Trophoblast cell (in vitro differentiated cells and primary cell): ENCODE data around the gene KLHL11.
A peak's percentile ranks its signal among the peaks of the same experiment; 100 is the strongest.

Source experiments
- DNase-seq, 2 donors: peaks; one replicate each; pipeline ENCODE4 v3.0.0-alpha.2; 2016
- H2AFZ ChIP-seq: 2 replicates; pipeline ENCODE4 v1.6.1; 2013; ENCODE audit warnings: low read length, moderate library complexity, mild to moderate bottlenecking; ENCODE audit not compliant: insufficient read depth, poor library complexity
- H2AK5ac ChIP-seq: 2 replicates; pipeline ENCODE4 v1.6.1; 2013; ENCODE audit warnings: mild to moderate bottlenecking, low read length
- H2BK120ac ChIP-seq: 2 replicates; pipeline ENCODE4 v1.6.1; 2013; ENCODE audit warnings: low read length, mild to moderate bottlenecking, moderate library complexity; ENCODE audit not compliant: insufficient read depth, poor library complexity
- H2BK12ac ChIP-seq: 2 replicates; pipeline ENCODE4 v1.6.1; 2013; ENCODE audit warnings: mild to moderate bottlenecking, low read length, moderate library complexity
- H2BK5ac ChIP-seq: 2 replicates; pipeline ENCODE4 v1.6.1; 2013; ENCODE audit warnings: low read length, low read depth, moderate library complexity, mild to moderate bottlenecking; ENCODE audit not compliant: poor library complexity
- H3K14ac ChIP-seq: 2 replicates; pipeline ENCODE4 v1.6.1; 2013; ENCODE audit warnings: mild to moderate bottlenecking, low read length
- H3K18ac ChIP-seq: 2 replicates; pipeline ENCODE4 v1.6.1; 2013; ENCODE audit warnings: mild to moderate bottlenecking, low read length
- H3K23ac ChIP-seq: 2 replicates; pipeline ENCODE4 v1.6.1; 2013; ENCODE audit warnings: low read length
- H3K27ac ChIP-seq: 2 replicates; pipeline ENCODE4 v1.5.1; 2013; ENCODE audit warnings: low read depth, mild to moderate bottlenecking, inconsistent platforms, low read length, moderate library complexity
- H3K27me3 ChIP-seq: 2 replicates; pipeline ENCODE4 v1.6.1; 2013; ENCODE audit warnings: inconsistent platforms, mild to moderate bottlenecking, low read length, moderate library complexity; ENCODE audit not compliant: insufficient read depth
- H3K36me3 ChIP-seq, 2 experiments: 1 replicate in 1 of 2; 2 replicates in 1 of 2; pipeline ENCODE4 v1.6.1; 2013; ENCODE audit warnings: low read length in 2 of 2, mild to moderate bottlenecking in 2 of 2, moderate library complexity in 1 of 2; ENCODE audit not compliant: insufficient read depth in 2 of 2, control insufficient read depth in 1 of 2
- H3K4ac ChIP-seq: 2 replicates; pipeline ENCODE4 v1.6.1; 2013; ENCODE audit warnings: low read depth, mild to moderate bottlenecking, low read length, moderate library complexity
- H3K4me1 ChIP-seq, 2 experiments: 1 replicate in 1 of 2; 2 replicates in 1 of 2; pipeline ENCODE4 v1.6.1; 2013; ENCODE audit warnings: low read length in 2 of 2, mild to moderate bottlenecking in 2 of 2, moderate library complexity in 1 of 2; ENCODE audit not compliant: insufficient read depth in 2 of 2, control insufficient read depth in 1 of 2
- H3K4me2 ChIP-seq: 2 replicates; pipeline ENCODE4 v1.6.1; 2013; ENCODE audit warnings: inconsistent platforms, mild to moderate bottlenecking, low read length, moderate library complexity
- H3K4me3 ChIP-seq: 2 replicates; pipeline ENCODE4 v1.5.1; 2013; ENCODE audit warnings: mild to moderate bottlenecking, low read depth, low read length, inconsistent platforms
- H3K79me1 ChIP-seq: one replicate; pipeline ENCODE4 v1.6.1; 2013; ENCODE audit warnings: low read length
- H3K79me2 ChIP-seq: 2 replicates; pipeline ENCODE4 v1.6.1; 2013; ENCODE audit warnings: low read length, mild to moderate bottlenecking; ENCODE audit not compliant: control insufficient read depth, insufficient read depth, poor library complexity
- H3K9ac ChIP-seq: 2 replicates; pipeline ENCODE4 v1.6.1; 2013; ENCODE audit warnings: mild to moderate bottlenecking, low read length
- H3K9me3 ChIP-seq: 2 replicates; pipeline ENCODE4 v1.6.1; 2013; ENCODE audit warnings: low read depth, mild to moderate bottlenecking, control low read depth, inconsistent platforms, low read length; ENCODE audit not compliant: insufficient read depth
- H4K12ac ChIP-seq: 2 replicates; pipeline ENCODE4 v1.6.1; 2013; ENCODE audit warnings: low read depth, mild to moderate bottlenecking, low read length, moderate library complexity
- H4K8ac ChIP-seq: 2 replicates; pipeline ENCODE4 v1.6.1; 2013; ENCODE audit warnings: low read depth, mild to moderate bottlenecking, low read length, moderate library complexity
- H4K91ac ChIP-seq: one replicate; pipeline ENCODE4 v1.6.1; 2013; ENCODE audit warnings: low read depth, mild to moderate bottlenecking, low read length, moderate library complexity
- WGBS: extraction: QIAGEN DNeasy Blood & Tissue Kit; methylation state at CpG from one replicate; pipeline ENCODE4 v1.1.7; 2013; ENCODE audit warnings: missing lambda C conversion rate; ENCODE audit not compliant: insufficient read length, insufficient coverage; ENCODE audit errors: extremely low coverage; 5-methylcytosine and 5-hydroxymethylcytosine counted together

The KLHL11 gene

GRCh38 chr17:41812381-41813151, 52.7 kb downstream of the KLHL11 start, which contains the start of gene FKBP10:
TSS of gene FKBP10 (plus strand) at chr17:41813004. CDS start at chr17:41813035, 31 bp downstream.
- peak within 1 kb of the TSS; percentile 74 for H2AK5ac ChIP-seq
- peaks cover 0 to 6% of the 10 kb centered on the region in 2 experiments for H3K36me3 ChIP-seq
- H3K27ac ChIP-seq = peak within 1 kb of the TSS; percentile 51
- peak within 1 kb of the TSS; percentile 28 for H3K9ac ChIP-seq
- H3K9me3 ChIP-seq = no peaks in the 10 kb centered on the region
- peak within 1 kb of the TSS; percentile 83 for H4K91ac ChIP-seq
- peak within 1 kb of the TSS; percentile 89 for H3K4me3 ChIP-seq
- H2AFZ ChIP-seq = peak within 1 kb of the TSS; percentile 57
- peak within 1 kb of the TSS; percentile 80 for H3K4ac ChIP-seq
- H3K18ac ChIP-seq = peak within 1 kb of the TSS; percentile 80
- peaks cover 11% of the 10 kb centered on the region for H3K79me2 ChIP-seq
- peaks cover 14 to 19% of the 10 kb centered on the region in 2 experiments for H3K4me1 ChIP-seq
- H3K27me3 ChIP-seq = no peaks in the 10 kb centered on the region
- peak within 1 kb of the TSS; percentile 74 for H3K4me2 ChIP-seq
- peaks cover 21% of the 10 kb centered on the region for H3K79me1 ChIP-seq
- H4K8ac ChIP-seq = peak within 1 kb of the TSS; percentile 77
- WGBS = no CpG with 5 or more reads among the region's 35 CpGs
- peak within 1 kb of the TSS; percentile 72 for H2BK120ac ChIP-seq
- no peak within 1 kb of the TSS for H3K23ac ChIP-seq
- H3K14ac ChIP-seq = peak within 1 kb of the TSS; percentile 75
- DNase-seq = peak; percentile 39 to 81
- H4K12ac ChIP-seq = peak within 1 kb of the TSS; percentile 76
- peak within 1 kb of the TSS; percentile 78 for H2BK5ac ChIP-seq
- peak within 1 kb of the TSS; percentile 53 for H2BK12ac ChIP-seq

- peaks cover 21% of the 10 kb centered on the region for H3K79me1 ChIP-seq
- H3K14ac ChIP-seq = peak within 1 kb of the TSS; percentile 78
- WGBS = no CpG with 5 or more reads among the region's 96 CpGs
- H4K8ac ChIP-seq = peak within 1 kb of the TSS; percentile 76
- H3K18ac ChIP-seq = peak within 1 kb of the TSS; percentile 80
- H3K4me2 ChIP-seq = peak within 1 kb of the TSS; percentile 74
- peak within 1 kb of the TSS; percentile 53 for H2AFZ ChIP-seq
- peak within 1 kb of the TSS; percentile 19 for H2AK5ac ChIP-seq
- H3K9ac ChIP-seq = peak within 1 kb of the TSS; percentile 89
- peaks cover 11% of the 10 kb centered on the region for H3K79me2 ChIP-seq
- H3K36me3 ChIP-seq = peaks cover 0 to 5% of the 10 kb centered on the region in 2 experiments
- peak within 1 kb of the TSS; percentile 83 for H4K91ac ChIP-seq
- H3K27ac ChIP-seq = peak within 1 kb of the TSS; percentile 51
- H4K12ac ChIP-seq = peak within 1 kb of the TSS; percentile 49
- H3K27me3 ChIP-seq = no peaks in the 10 kb centered on the region
- peak within 1 kb of the TSS; percentile 81 for H2BK5ac ChIP-seq
- H3K4me1 ChIP-seq = peaks cover 14 to 19% of the 10 kb centered on the region in 2 experiments
- H3K4me3 ChIP-seq = peak within 1 kb of the TSS; percentile 89
- no peaks in the 10 kb centered on the region for H3K9me3 ChIP-seq
- peak within 1 kb of the TSS; percentile 34 for H2BK12ac ChIP-seq
- H3K4ac ChIP-seq = peak within 1 kb of the TSS; percentile 34
- peak within 1 kb of the TSS; percentile 66 for H2BK120ac ChIP-seq
- peak; percentile 74 to 82 for DNase-seq
- no peak within 1 kb of the TSS for H3K23ac ChIP-seq
Measured at GRCh38 chr17:41811549-41812380, 53.5 kb downstream of the KLHL11 start, which contains the start of gene P3H4. TSS of gene P3H4 (minus strand) at chr17:41811949. CDS start at chr17:41811915, 34 bp downstream.

DNA sequence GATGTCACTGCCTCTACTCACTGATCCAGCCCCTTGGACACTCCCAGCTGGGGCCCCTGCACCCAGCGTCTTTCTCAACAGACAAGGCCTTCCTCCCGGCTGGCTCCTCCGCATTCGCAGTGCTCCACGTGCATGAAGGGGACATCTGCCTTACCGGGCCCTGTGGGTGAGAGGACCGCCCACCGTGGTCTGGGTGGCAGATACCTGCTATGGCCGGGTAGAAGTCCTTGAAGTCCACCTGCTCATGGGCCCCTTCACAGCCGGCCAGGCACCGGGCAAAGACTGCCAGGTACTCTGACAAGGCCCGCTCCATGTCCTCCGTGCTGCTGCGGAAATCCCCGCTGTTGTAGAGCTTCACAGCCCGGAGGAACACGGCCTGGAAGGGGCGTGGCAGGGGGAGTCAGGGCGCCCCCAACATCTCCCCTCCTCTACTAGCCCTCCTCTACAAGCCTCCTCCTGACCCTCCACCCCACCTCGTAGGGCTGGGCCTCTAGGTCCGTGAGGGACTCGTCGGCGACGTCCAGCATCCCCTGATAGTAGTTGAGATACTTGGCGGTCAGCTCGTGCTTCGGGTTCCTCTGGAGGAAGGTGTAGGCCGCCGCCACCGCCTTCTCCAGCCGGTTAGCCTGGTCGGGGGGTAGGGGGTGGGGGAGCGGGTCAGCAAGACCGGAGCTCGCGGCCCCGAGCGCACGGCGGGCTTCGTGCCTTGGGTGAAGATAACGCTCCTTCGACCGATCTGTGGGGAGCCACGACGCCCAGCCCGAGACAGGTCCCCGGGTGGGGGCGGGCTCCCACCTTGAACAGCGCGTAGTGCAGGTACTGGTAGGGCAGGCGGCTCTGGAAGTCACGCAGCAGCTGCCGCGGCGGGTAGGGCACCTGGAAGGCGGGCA, 54.3 kb downstream of the KLHL11 start:
- Histone ChIP-seq H4K91ac (peak overlapping the region; percentile 83), H2AK5ac (peak overlapping the region; percentile 19), H3K9me3 (no peaks in the 10 kb centered on the region), H2BK12ac (peak overlapping the region; percentile 20), H3K23ac (no peak overlapping the region), H3K9ac (peak overlapping the region; percentile 89), H4K12ac (peak overlapping the region; percentile 49), H3K4me3 (peak overlapping the region; percentile 89), H2AFZ (peak overlapping the region; percentile 51), H3K4me2 (peak overlapping the region; percentile 74), H3K4ac (peak overlapping the region; percentile 23), H4K8ac (peak overlapping the region; percentile 21), H3K79me1 (peaks cover 21% of the 10 kb centered on the region), H3K18ac (peak overlapping the region; percentile 80), H3K79me2 (peaks cover 11% of the 10 kb centered on the region), H3K27ac (peak overlapping the region; percentile 51), H3K4me1 (peaks cover 14 to 19% of the 10 kb centered on the region in 2 experiments), H3K14ac (peak overlapping the region; percentile 78), H3K36me3 (peaks cover 0 to 10% of the 10 kb centered on the region in 2 experiments), H2BK120ac (no peak overlapping the region), H2BK5ac (peak overlapping the region; percentile 8), H3K27me3 (no peaks in the 10 kb centered on the region)
- DNase-seq = no peak
- WGBS = no CpG with 5 or more reads among the region's 58 CpGs
